Heart right ventricle (tissue), 16 donors: ENCODE data around the gene C2CD5. TPM values are rescaled to one million over a fixed set of nuclear protein-coding genes. Genes with fewer than 3 reads are reported as not detected.
"Not testable (repeated sequence)": the region's sequence is repeated elsewhere in the genome, so short reads cannot be mapped to it uniquely, and the experiment has no call there.

ENCODE experiments used
- ATAC-seq, 8 donors: fragments of 200-7000 bp; cut with Tn5 transposase; one replicate each; pipeline ENCODE4 v1.9.1; 2020; ENCODE audit warnings: mild to moderate bottlenecking in 8 of 8, moderate library complexity in 8 of 8, moderate number of reproducible peaks in 1 of 8
- DNase-seq, 2 donors: peaks; one replicate each; pipeline ENCODE4 v3.0.0-alpha.2; 2020
- H3K27ac ChIP-seq, 10 donors: fragments of 200-600 bp; sonication (generic) in 2 of 10; one replicate each; pipeline versions ENCODE4 v1.5.0 to v1.8.0; 2020 to 2022; ENCODE audit warnings: mild to moderate bottlenecking in 3 of 10
- H3K27me3 ChIP-seq, 7 donors: fragments of 200-600 bp; one replicate each; pipeline ENCODE4 v1.8.0; 2021 to 2022; ENCODE audit warnings: mild to moderate bottlenecking in 2 of 7
- H3K36me3 ChIP-seq, 9 donors: fragments of 200-600 bp; sonication (generic) in 1 of 9; one replicate each; pipeline versions ENCODE4 v1.5.0 to v1.8.0; 2020 to 2022; ENCODE audit warnings: mild to moderate bottlenecking in 2 of 9
- H3K4me1 ChIP-seq, 9 donors: fragments of 200-600 bp; sonication (generic) in 1 of 9; one replicate each; pipeline versions ENCODE4 v1.5.0 to v1.8.0; 2020 to 2022; ENCODE audit warnings: mild to moderate bottlenecking in 4 of 9
- H3K4me3 ChIP-seq, 10 donors: fragments of 200-600 bp; sonication (generic) in 2 of 10; one replicate each; pipeline versions ENCODE4 v1.5.0 to v1.8.0; 2020 to 2022; ENCODE audit warnings: mild to moderate bottlenecking in 7 of 10, moderate library complexity in 2 of 10
- H3K9me3 ChIP-seq, 11 donors: fragments of 200-600 bp in 10 of 11; sonication (generic) in 2 of 11; one replicate each; pipeline versions ENCODE4 v1.5.0 to v1.8.0; 2013 to 2022; ENCODE audit warnings: mild to moderate bottlenecking in 2 of 11, control low read depth in 1 of 11, moderate library complexity in 1 of 11
- CTCF ChIP-seq, 9 donors: fragments of 200-600 bp; sonication (generic) in 2 of 9; IDR thresholded peaks; one replicate each; pipeline versions ENCODE4 v1.5.0 to v1.8.0; 2021 to 2022; ENCODE audit warnings: antibody characterized with exemption in 9 of 9, mild to moderate bottlenecking in 5 of 9, moderate library complexity in 1 of 9
- WGBS, 2 donors: extraction: QIAGEN DNeasy Blood & Tissue Kit; methylation state at CpG; one replicate each; pipeline ENCODE4 v1.1.7; 2013; ENCODE audit warnings: inconsistent platforms in 1 of 2; 5-methylcytosine and 5-hydroxymethylcytosine counted together
- intact Hi-C, 10 donors: fragments of 100-400 bp; cut with DNase I; formaldehyde crosslinking; loops; one replicate each; pipeline versions ENCODE4 v1.11.1 to v1.14.2; 2022
- polyA plus RNA-seq, 2 donors: library from polyadenylated mRNA; stranded (reverse); fragments of 200-250 nt; gene quantifications; one replicate each; pipeline ENCODE4 v1.2.3, GENCODE V29; 2013
- total RNA-seq, 10 donors: library from RNA; stranded (reverse); fragmentation: NEBNext Ultra II Directional in 3 of 10; extraction: Animal tissue kit (Norgen Biotek cat#: 25700) in 3 of 10; gene quantifications; one replicate each; pipeline versions ENCODE4 v1.2.1 to v1.2.4, GENCODE V29; 2021 to 2023
- donor health status: Arrhythmogenic right ventricular cardiomyopathy.
- donor health status: ischemic (EF 13 %, LVEDD 7.1; RV severe dilation, severe dysfunction).
- donor health status: healthy with polysubstance abuse.
- donor health status: DM: no; HTN: yes; CAD: no.
- donor health status: DM: no; HTN: no; CAD: no.
- donor health status: ischemic (EF 25% LVEDD 6.9; RV normal size, moderate dysfunction).
- donor health status: ischemic (EF 25% LVEDD 5.7; RV mildly dilated, moderate dysfunction).
- donor health status: healthy.
- donor health status: DM: yes; HTN: yes; CAD: no.
- donor health status: Ischemic cardiomyopathy.
- donor health status: ischemic (EF 35%, LVEDD 5.7; RV mildly dilated, moderate dysfunction).
- donor health status: nonischemic (EF 11% LVEDD 7.7; RV severe dilation, severe dysfunction).
- donor health status: DM: yes; HTN: yes; CAD: no.
- donor health status: PGD.
- donor health status: ischemic (EF 29% LVEDD 5.4; RV normal size, mild dysfunction).
- donor health status: nonischemic (EF 23%, LVEDD 6.1; RV moderate dilation, normal function).

Gene C2CD5
- total and polyA plus RNA-seq, 12 donors: 5.0 to 30.2 (median 20.2) TPM

- no peak overlapping the region for H3K27ac ChIP-seq
- no peaks in the 10 kb centered on the region for H3K27me3 ChIP-seq
- WGBS, 2 donors: 84 to 85% methylated on average over 3 of the region's 3 CpGs
- ATAC-seq: no peak
- no peak for DNase-seq
- intact Hi-C loops: loop anchor here in 1 of 10 donors (5.0 kb wide), 1 partner anchor 342 kb away; no protein-coding TSS in a partner anchor
- H3K9me3 ChIP-seq: peaks cover 0 to 8% (median 0%) of the 10 kb centered on the region in 11 donors
- no peak overlapping the region for H3K4me3 ChIP-seq
- no peaks in the 10 kb centered on the region for H3K36me3 ChIP-seq
- TF ChIP-seq CTCF (IDR thresholded peaks at IDR 0.05): no peak
- H3K4me1 ChIP-seq: no peaks in the 10 kb centered on the region
Observed at GRCh38 chr12:22574921-22575320, 30.6 kb upstream of the C2CD5 start.

DNA sequence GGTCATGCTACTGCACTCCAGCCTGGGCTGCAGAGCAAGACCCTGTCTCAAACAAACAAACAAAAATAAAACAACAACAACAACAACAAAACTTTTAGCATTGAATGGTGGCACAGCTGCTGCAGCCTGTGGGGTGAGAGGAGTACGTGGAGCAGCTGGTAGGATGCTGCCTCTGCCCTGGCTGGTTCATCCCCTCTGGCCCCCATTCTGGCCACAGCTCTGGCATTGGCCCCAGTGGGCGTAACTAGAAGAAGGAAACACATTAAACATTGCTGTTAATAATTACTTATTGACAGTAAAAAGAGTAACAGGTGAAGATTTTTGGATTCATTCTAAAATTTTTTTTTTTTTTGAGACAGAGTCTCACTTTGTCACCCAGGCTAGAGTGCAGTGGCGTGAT is 28.8 kb upstream of the C2CD5 start:
- Histone ChIP-seq H3K4me3 (no peak overlapping the region), H3K36me3 (no peaks in the 10 kb centered on the region), H3K27me3 (no peaks in the 10 kb centered on the region), H3K9me3 (peaks cover 0 to 17% (median 0%) of the 10 kb centered on the region in 11 donors), H3K27ac (no peak overlapping the region), H3K4me1 (no peaks in the 10 kb centered on the region)
- TF ChIP-seq CTCF (IDR thresholded peaks at IDR 0.05): no peak
- 77 to 83% methylated on average over 3 of the region's 3 CpGs for WGBS, 2 donors
- ATAC-seq: no peak
- no peak for DNase-seq
- intact Hi-C loops: no loop called here

DNA sequence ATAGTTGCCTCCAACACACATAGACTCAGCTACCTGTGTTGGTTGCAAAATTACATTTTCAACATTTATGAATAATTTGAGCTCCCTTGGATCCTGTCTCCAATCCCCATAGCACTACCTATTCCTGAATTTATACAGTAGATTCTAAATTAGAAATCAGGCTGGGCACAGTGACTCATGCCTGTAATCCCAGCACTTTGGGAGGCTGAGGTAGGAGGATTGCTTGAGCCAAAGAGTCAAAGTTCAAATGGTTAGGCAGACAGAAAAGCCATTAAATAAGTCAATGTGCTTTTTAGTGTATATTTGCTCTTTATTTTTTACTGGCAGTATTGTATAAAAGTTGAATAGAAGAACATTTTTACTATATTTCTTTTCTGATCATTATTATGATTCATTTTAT is 24.9 kb upstream of the C2CD5 start:
- intact Hi-C loops: no loop called here
- H3K9me3 ChIP-seq: peaks cover 0 to 19% (median 0%) of the 10 kb centered on the region in 11 donors
- no peak for ATAC-seq
- H3K4me1 ChIP-seq: no peaks in the 10 kb centered on the region
- H3K36me3 ChIP-seq: no peaks in the 10 kb centered on the region
- no peak for TF ChIP-seq CTCF (IDR thresholded peaks at IDR 0.05)
- H3K4me3 ChIP-seq: no peak overlapping the region
- no peaks in the 10 kb centered on the region for H3K27me3 ChIP-seq
- H3K27ac ChIP-seq: no peak overlapping the region
- no peak for DNase-seq

- 52 to 55% methylated on average over 4 of the region's 4 CpGs for WGBS, 2 donors
- Histone ChIP-seq H3K27ac (no peak overlapping the region), H3K27me3 (peaks cover 0 to 11% (median 0%) of the 10 kb centered on the region in 7 donors), H3K9me3 (no peaks in the 10 kb centered on the region), H3K4me3 (no peak overlapping the region), H3K36me3 (no peaks in the 10 kb centered on the region), H3K4me1 (no peaks in the 10 kb centered on the region)
- DNase-seq: no peak
- intact Hi-C loops: no loop called here
- TF ChIP-seq CTCF (IDR thresholded peaks at IDR 0.05): no peak
- no peak for ATAC-seq
Observed at GRCh38 chr12:22562036-22563028, 18.0 kb upstream of the C2CD5 start.

- H3K4me1 ChIP-seq, H3K36me3 ChIP-seq, ATAC-seq, H3K27ac ChIP-seq, H3K4me3 ChIP-seq, intact Hi-C loops, DNase-seq: not testable (repeated sequence)
- peaks cover 0 to 22% (median 7%) of the 10 kb centered on the region in 11 donors for H3K9me3 ChIP-seq
- 93 to 96% methylated on average over 4 of the region's 4 CpGs for WGBS, 2 donors
- H3K27me3 ChIP-seq: peaks cover 0 to 16% (median 0%) of the 10 kb centered on the region in 7 donors
Observed at GRCh38 chr12:22554750-22555149, 10.4 kb upstream of the C2CD5 start.
